ENCODE results near the gene FOXJ3. TPM values are rescaled to one million over a fixed set of nuclear protein-coding genes. Genes with fewer than 3 reads are reported as not detected.

Gene FOXJ3
- total RNA-seq, 1 experiment from 2014 or later: 20.1 TPM

GRCh38 chr1:42335809-42336518 lies 929 bp upstream of the FOXJ3 start:
- in situ Hi-C loops (cut with HindIII; ENCODE audit: low sequenced_read_pairs): no loop called here
- DNase-seq (ENCODE audit: low spot score): no peak

GRCh38 chr1:42334240-42335049 lies 590 bp downstream of the FOXJ3 start:
- peak; percentile 58 for DNase-seq (ENCODE audit: low spot score)
- in situ Hi-C loops (cut with HindIII; ENCODE audit: low sequenced_read_pairs): no loop called here

GRCh38 chr1:42333662-42334239 lies 1.3 kb downstream of the FOXJ3 start:
- in situ Hi-C loops (cut with HindIII; ENCODE audit: low sequenced_read_pairs): no loop called here
- DNase-seq (ENCODE audit: low spot score): no peak

- no peak for DNase-seq (ENCODE audit: low spot score)
- in situ Hi-C loops (cut with HindIII; ENCODE audit: low sequenced_read_pairs): no loop called here
Measured at GRCh38 chr1:42332877-42333276, 2.2 kb downstream of the FOXJ3 start.

- in situ Hi-C loops (cut with HindIII; ENCODE audit: low sequenced_read_pairs): no loop called here
Measured at GRCh38 chr1:42330215-42330614, 4.8 kb downstream of the FOXJ3 start.

GRCh38 chr1:42328916-42329496 lies 6.0 kb downstream of the FOXJ3 start:
- in situ Hi-C loops (cut with HindIII; ENCODE audit: low sequenced_read_pairs): no loop called here
- DNase-seq (ENCODE audit: low spot score): no peak

More at GRCh38 chr1:42330215-42330614, 4.8 kb downstream of the FOXJ3 start:
- DNase-seq (ENCODE audit: low spot score): no peak

- in situ Hi-C loops (cut with HindIII; ENCODE audit: low sequenced_read_pairs): no loop called here
- no peak for DNase-seq (ENCODE audit: low spot score)
Measured at GRCh38 chr1:42328047-42328625, 6.9 kb downstream of the FOXJ3 start.

- in situ Hi-C loops (cut with HindIII; ENCODE audit: low sequenced_read_pairs): no loop called here
- no peak for DNase-seq (ENCODE audit: low spot score)
Measured at GRCh38 chr1:42325014-42325402, 10.0 kb downstream of the FOXJ3 start.

- no peak for DNase-seq (ENCODE audit: low spot score)
- in situ Hi-C loops (cut with HindIII; ENCODE audit: low sequenced_read_pairs): no loop called here
Measured at GRCh38 chr1:42324398-42325013, 10.5 kb downstream of the FOXJ3 start.

- in situ Hi-C loops (cut with HindIII; ENCODE audit: low sequenced_read_pairs): no loop called here
- DNase-seq (ENCODE audit: low spot score): no peak
Measured at GRCh38 chr1:42323551-42323950, 11.5 kb downstream of the FOXJ3 start.

GRCh38 chr1:42322577-42322976 lies 12.5 kb downstream of the FOXJ3 start:
- DNase-seq (ENCODE audit: low spot score): no peak
- in situ Hi-C loops (cut with HindIII; ENCODE audit: low sequenced_read_pairs): no loop called here

GRCh38 chr1:42321731-42322130 lies 13.3 kb downstream of the FOXJ3 start:
- in situ Hi-C loops (cut with HindIII; ENCODE audit: low sequenced_read_pairs): no loop called here
- DNase-seq (ENCODE audit: low spot score): no peak

- in situ Hi-C loops (cut with HindIII; ENCODE audit: low sequenced_read_pairs): no loop called here
Measured at GRCh38 chr1:42320708-42321107, 14.3 kb downstream of the FOXJ3 start.

GRCh38 chr1:42319871-42320484 lies 15.1 kb downstream of the FOXJ3 start:
- no peak for DNase-seq (ENCODE audit: low spot score)
- in situ Hi-C loops (cut with HindIII; ENCODE audit: low sequenced_read_pairs): no loop called here

More at GRCh38 chr1:42320708-42321107, 14.3 kb downstream of the FOXJ3 start:
- no peak for DNase-seq (ENCODE audit: low spot score)

- in situ Hi-C loops (cut with HindIII; ENCODE audit: low sequenced_read_pairs): no loop called here
- no peak for DNase-seq (ENCODE audit: low spot score)
Measured at GRCh38 chr1:42319128-42319851, 15.7 kb downstream of the FOXJ3 start.

GRCh38 chr1:42318601-42319000 lies 16.4 kb downstream of the FOXJ3 start:
- in situ Hi-C loops (cut with HindIII; ENCODE audit: low sequenced_read_pairs): no loop called here
- no peak for DNase-seq (ENCODE audit: low spot score)

- in situ Hi-C loops (cut with HindIII; ENCODE audit: low sequenced_read_pairs): no loop called here
- no peak for DNase-seq (ENCODE audit: low spot score)
Measured at GRCh38 chr1:42317308-42317707, 17.7 kb downstream of the FOXJ3 start.

GRCh38 chr1:42316292-42316691 lies 18.7 kb downstream of the FOXJ3 start:
- in situ Hi-C loops (cut with HindIII; ENCODE audit: low sequenced_read_pairs): no loop called here
- DNase-seq (ENCODE audit: low spot score): no peak
